ENCODE results near the gene LPAR1.

- TF ChIP-seq KLF10 (tag by site-specific recombination; IDR thresholded peaks at IDR 0.05) (no peak), YY1 (tag by site-specific recombination; IDR thresholded peaks at IDR 0.05) (no peak)
- TF ChIP-seq, protein P1, sequence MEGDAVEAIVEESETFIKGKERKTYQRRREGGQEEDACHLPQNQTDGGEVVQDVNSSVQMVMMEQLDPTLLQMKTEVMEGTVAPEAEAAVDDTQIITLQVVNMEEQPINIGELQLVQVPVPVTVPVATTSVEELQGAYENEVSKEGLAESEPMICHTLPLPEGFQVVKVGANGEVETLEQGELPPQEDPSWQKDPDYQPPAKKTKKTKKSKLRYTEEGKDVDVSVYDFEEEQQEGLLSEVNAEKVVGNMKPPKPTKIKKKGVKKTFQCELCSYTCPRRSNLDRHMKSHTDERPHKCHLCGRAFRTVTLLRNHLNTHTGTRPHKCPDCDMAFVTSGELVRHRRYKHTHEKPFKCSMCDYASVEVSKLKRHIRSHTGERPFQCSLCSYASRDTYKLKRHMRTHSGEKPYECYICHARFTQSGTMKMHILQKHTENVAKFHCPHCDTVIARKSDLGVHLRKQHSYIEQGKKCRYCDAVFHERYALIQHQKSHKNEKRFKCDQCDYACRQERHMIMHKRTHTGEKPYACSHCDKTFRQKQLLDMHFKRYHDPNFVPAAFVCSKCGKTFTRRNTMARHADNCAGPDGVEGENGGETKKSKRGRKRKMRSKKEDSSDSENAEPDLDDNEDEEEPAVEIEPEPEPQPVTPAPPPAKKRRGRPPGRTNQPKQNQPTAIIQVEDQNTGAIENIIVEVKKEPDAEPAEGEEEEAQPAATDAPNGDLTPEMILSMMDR (tag by site-specific recombination; IDR thresholded peaks at IDR 0.05) = no peak
These were observed 83.4 kb downstream of the LPAR1 start for GRCh38 chr9:110954822-110955291.
